Gastrocnemius medialis (tissue), 4 donors: Measurements from ENCODE around the gene ATP6V1F. TPM values are rescaled to one million over a fixed set of nuclear protein-coding genes. Genes with fewer than 3 reads are reported as not detected.

ENCODE experiments used
- ATAC-seq, 2 donors: fragments of 150-250 bp; one replicate each; pipeline ENCODE4 v1.9.1; 2016
- DNase-seq, 2 donors: peaks; one replicate each; pipeline ENCODE4 v3.0.0-alpha.2; 2019
- H3K27ac ChIP-seq, 4 donors: fragments of 200-600 bp; sonication (generic); 1 replicate in 1 of 4; 2 replicates in 3 of 4; pipeline ENCODE4 v1.5.1; 2016 to 2018; ENCODE audit warnings: mild to moderate bottlenecking in 2 of 4, moderate library complexity in 1 of 4
- H3K27me3 ChIP-seq, 3 donors: fragments of 200-600 bp; sonication (generic) in 2 of 3; 1 replicate in 1 of 3; 2 replicates in 2 of 3; pipeline versions ENCODE4 v1.5.1 to v1.6.0; 2016 to 2019; ENCODE audit warnings: mild to moderate bottlenecking in 1 of 3, moderate library complexity in 1 of 3
- H3K36me3 ChIP-seq, 2 donors: fragments of 200-600 bp; sonication (generic) in 1 of 2; one replicate each; pipeline ENCODE4 v1.5.1; 2017 to 2018
- H3K4me1 ChIP-seq, 2 donors: fragments of 200-600 bp; sonication (generic) in 1 of 2; one replicate each; pipeline ENCODE4 v1.5.1; 2016 to 2017; ENCODE audit warnings: mild to moderate bottlenecking in 2 of 2
- H3K4me3 ChIP-seq, 4 donors: fragments of 200-600 bp; sonication (generic) in 3 of 4; 1 replicate in 1 of 4; 2 replicates in 3 of 4; pipeline ENCODE4 v1.5.1; 2016 to 2019; ENCODE audit warnings: mild to moderate bottlenecking in 2 of 4
- H3K9me3 ChIP-seq, 3 donors: fragments of 200-600 bp; sonication (generic) in 2 of 3; 1 replicate in 1 of 3; 2 replicates in 2 of 3; pipeline ENCODE4 v1.5.1; 2016 to 2019
- CTCF ChIP-seq, 5 experiments: fragments of 450-650 bp in 3 of 5; fragments of 200-600 bp in 2 of 5; sonication (generic) in 2 of 5; IDR thresholded peaks in 4 of 5; conservative IDR thresholded peaks in 1 of 5; 1 replicate in 4 of 5; 2 replicates in 1 of 5; pipeline ENCODE4 v1.5.1; 2016 to 2019; ENCODE audit warnings: antibody characterized with exemption in 5 of 5, mild to moderate bottlenecking in 3 of 5, moderate library complexity in 3 of 5
- POLR2A ChIP-seq, 2 donors: fragments of 450-650 bp; IDR thresholded peaks; one replicate each; pipeline ENCODE4 v1.6.1; 2017; ENCODE audit warnings: antibody characterized with exemption in 2 of 2, mild to moderate bottlenecking in 2 of 2, moderate library complexity in 2 of 2
- in situ Hi-C, 4 donors: fragments of 200-750 bp; cut with MboI; loops; one replicate each; pipeline versions ENCODE4 v1.15.0 to v1.8.0; 2017; ENCODE audit warnings: low sequenced_read_pairs in 4 of 4
- intact Hi-C: fragments of 100-400 bp; cut with DNase I; formaldehyde crosslinking; loops from one replicate; pipeline ENCODE4 v1.15.1; 2023; ENCODE audit warnings: low total_unique reads
- total RNA-seq, 4 donors: library from RNA; depleted of rRNA; stranded (reverse); fragments of >200 nt; gene quantifications; one replicate each; pipeline versions ENCODE4 v1.1.0 to v1.2.3, GENCODE V29; 2016

Gene ATP6V1F
- total RNA-seq, 4 donors from 2014 or later, result 79.3 to 99.2 (median 82.3) TPM

GRCh38 chr7:128887169-128888038 is 24.7 kb downstream of the ATP6V1F start:
- intact Hi-C loops, result loop anchor here (10.0 kb wide), 1 partner anchor 363 kb away; no protein-coding TSS in a partner anchor
- ATAC-seq, result no peak
- no peak for DNase-seq

GRCh38 chr7:128888039-128888755 is 25.5 kb downstream of the ATP6V1F start:
- no peak for TF ChIP-seq CTCF (IDR thresholded peaks at IDR 0.05 in 4 of 5, conservative IDR thresholded peaks at IDR 0.05 in 1 of 5)
- no peak for TF ChIP-seq POLR2A (IDR thresholded peaks at IDR 0.05)
- intact Hi-C loops (loop anchor here (10.0 kb wide), 1 partner anchor 363 kb away; no protein-coding TSS in a partner anchor), in situ Hi-C loops (loop anchor here (10.0 to 25.0 kb wide), 5 partner anchors 93 to 426 kb away; partner anchors contain the start of genes CCDC136 (in 2 of the 4), HILPDA (in 2 of the 4) and OPN1SW (in 1 of the 4))
- Histone ChIP-seq H3K4me3 (no peak overlapping the region), H3K27me3 (peaks cover 10 to 15% (median 13%) of the 10 kb centered on the region in 3 donors), H3K4me1 (no peaks in the 10 kb centered on the region), H3K27ac (no peak overlapping the region), H3K9me3 (no peaks in the 10 kb centered on the region), H3K36me3 (no peaks in the 10 kb centered on the region)
- DNase-seq, result no peak
- no peak for ATAC-seq

More at GRCh38 chr7:128887169-128888038, 24.7 kb downstream of the ATP6V1F start:
- H3K9me3 ChIP-seq, result no peaks in the 10 kb centered on the region
- H3K36me3 ChIP-seq, result no peaks in the 10 kb centered on the region
- no peak overlapping the region for H3K27ac ChIP-seq
- no peaks in the 10 kb centered on the region for H3K4me1 ChIP-seq
- no peak overlapping the region for H3K4me3 ChIP-seq
- peaks cover 10 to 15% (median 13%) of the 10 kb centered on the region in 3 donors for H3K27me3 ChIP-seq
- in situ Hi-C loops, result loop anchor here (10.0 to 25.0 kb wide), 5 partner anchors 93 to 425 kb away; partner anchors contain the start of genes CCDC136 (in 2 of the 4), HILPDA (in 2 of the 4) and OPN1SW (in 1 of the 4)
- TF ChIP-seq POLR2A (IDR thresholded peaks at IDR 0.05) (no peak), CTCF (IDR thresholded peaks at IDR 0.05 in 4 of 5, conservative IDR thresholded peaks at IDR 0.05 in 1 of 5) (no peak)

GRCh38 chr7:128888756-128889095 is 26.1 kb downstream of the ATP6V1F start:
- in situ Hi-C loops, result loop anchor here (10.0 to 25.0 kb wide), 5 partner anchors 94 to 426 kb away; partner anchors contain the start of genes CCDC136 (in 2 of the 4), HILPDA (in 2 of the 4) and OPN1SW (in 1 of the 4)
- peaks cover 10 to 15% (median 13%) of the 10 kb centered on the region in 3 donors for H3K27me3 ChIP-seq

More at GRCh38 chr7:128888756-128889095, 26.1 kb downstream of the ATP6V1F start:
- Histone ChIP-seq H3K4me3 (no peak overlapping the region), H3K27ac (no peak overlapping the region), H3K36me3 (no peaks in the 10 kb centered on the region), H3K9me3 (no peaks in the 10 kb centered on the region), H3K4me1 (no peaks in the 10 kb centered on the region)
- no peak for TF ChIP-seq POLR2A (IDR thresholded peaks at IDR 0.05)
- TF ChIP-seq CTCF (IDR thresholded peaks at IDR 0.05 in 4 of 5, conservative IDR thresholded peaks at IDR 0.05 in 1 of 5), result no peak
- intact Hi-C loops, result loop anchor here (10.0 kb wide), 1 partner anchor 364 kb away; no protein-coding TSS in a partner anchor
- ATAC-seq (no peak), DNase-seq (no peak)
